Hepatocyte (in vitro differentiated cells): ENCODE measurements around the gene PSMC1.

ENCODE experiments used
- EZH2 ChIP-seq: fragments of 200-600 bp; sonication (generic); IDR thresholded peaks from 2 replicates; pipeline ENCODE4 v1.6.1; 2016; ENCODE audit warnings: antibody characterized with exemption, mild to moderate bottlenecking, borderline replicate concordance
- EZH2phosphoT487 ChIP-seq: fragments of 200-600 bp; sonication (generic); IDR thresholded peaks from one replicate; pipeline ENCODE4 v1.6.1; 2018; ENCODE audit warnings: antibody characterized with exemption, mild to moderate bottlenecking, low read depth, moderate library complexity; ENCODE audit not compliant: unreplicated experiment, severe bottlenecking
- TF ChIP-seq, protein P1 (sequence below): fragments of 200-600 bp; sonication (generic); IDR thresholded peaks from 2 replicates; pipeline ENCODE4 v1.5.1; 2016; ENCODE audit warnings: antibody characterized with exemption, mild to moderate bottlenecking; ENCODE audit not compliant: poor library complexity

DNA sequence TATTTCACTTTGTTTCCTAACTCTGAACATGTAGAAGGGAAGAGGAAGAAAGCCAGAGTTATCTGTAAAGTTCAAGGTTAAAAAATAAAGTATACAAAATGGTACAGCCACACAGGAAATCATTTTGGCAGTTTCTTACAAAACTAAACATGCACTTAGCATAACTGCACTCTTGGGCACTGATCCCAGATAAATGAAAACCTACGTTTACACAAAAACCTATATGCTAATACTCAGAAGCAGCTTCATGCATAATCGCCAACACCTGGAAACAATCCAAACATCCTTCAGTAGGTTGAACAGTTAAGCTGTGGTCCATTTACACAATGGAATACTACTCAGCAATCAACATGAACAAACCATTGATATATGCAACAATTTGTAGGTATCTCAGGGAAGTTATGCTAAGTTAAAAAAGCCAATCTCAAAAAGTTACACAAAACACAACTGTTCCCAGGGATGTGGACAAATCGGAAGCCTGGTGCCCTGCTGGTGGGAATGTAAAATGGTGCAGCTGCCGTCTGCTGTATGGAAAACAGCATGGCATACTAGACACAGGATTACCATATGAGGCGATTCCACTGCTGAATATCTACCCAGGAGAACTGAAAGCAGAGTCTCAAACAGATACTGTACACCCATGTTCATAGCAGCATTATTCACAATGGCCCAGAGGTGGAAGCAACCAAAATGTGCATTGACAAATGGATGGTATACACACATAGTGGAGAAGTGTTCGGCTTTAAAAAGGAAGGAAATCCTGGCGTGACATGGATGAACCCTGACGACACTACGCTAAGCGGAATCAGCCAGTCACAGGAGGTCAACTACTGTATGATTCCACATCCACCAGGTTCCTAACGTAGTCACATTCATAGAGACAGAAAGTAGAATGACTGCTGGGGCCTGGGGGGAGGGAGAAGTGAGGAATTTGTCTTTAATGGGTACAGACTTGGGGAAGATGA lies 37.7 kb downstream of the PSMC1 start:
- TF ChIP-seq, protein P1, sequence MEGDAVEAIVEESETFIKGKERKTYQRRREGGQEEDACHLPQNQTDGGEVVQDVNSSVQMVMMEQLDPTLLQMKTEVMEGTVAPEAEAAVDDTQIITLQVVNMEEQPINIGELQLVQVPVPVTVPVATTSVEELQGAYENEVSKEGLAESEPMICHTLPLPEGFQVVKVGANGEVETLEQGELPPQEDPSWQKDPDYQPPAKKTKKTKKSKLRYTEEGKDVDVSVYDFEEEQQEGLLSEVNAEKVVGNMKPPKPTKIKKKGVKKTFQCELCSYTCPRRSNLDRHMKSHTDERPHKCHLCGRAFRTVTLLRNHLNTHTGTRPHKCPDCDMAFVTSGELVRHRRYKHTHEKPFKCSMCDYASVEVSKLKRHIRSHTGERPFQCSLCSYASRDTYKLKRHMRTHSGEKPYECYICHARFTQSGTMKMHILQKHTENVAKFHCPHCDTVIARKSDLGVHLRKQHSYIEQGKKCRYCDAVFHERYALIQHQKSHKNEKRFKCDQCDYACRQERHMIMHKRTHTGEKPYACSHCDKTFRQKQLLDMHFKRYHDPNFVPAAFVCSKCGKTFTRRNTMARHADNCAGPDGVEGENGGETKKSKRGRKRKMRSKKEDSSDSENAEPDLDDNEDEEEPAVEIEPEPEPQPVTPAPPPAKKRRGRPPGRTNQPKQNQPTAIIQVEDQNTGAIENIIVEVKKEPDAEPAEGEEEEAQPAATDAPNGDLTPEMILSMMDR = no peak
- TF ChIP-seq EZH2 = no peak
- TF ChIP-seq EZH2phosphoT487 = no peak
